Mucosa of stomach (tissue), 1 donor: ENCODE results near the gene SMAD6.
"Not testable (repeated sequence)": the region's sequence is repeated elsewhere in the genome, so short reads cannot be mapped to it uniquely, and the experiment has no call there.

Experiments
- H3K27me3 ChIP-seq: one replicate; pipeline ENCODE4 v1.7.0; 2013; ENCODE audit warnings: mild to moderate bottlenecking, low read length; ENCODE audit not compliant: control insufficient read depth, insufficient read depth
- H3K36me3 ChIP-seq: one replicate; pipeline ENCODE4 v1.7.0; 2013; ENCODE audit warnings: low read length; ENCODE audit not compliant: control insufficient read depth, insufficient read depth
- H3K4me1 ChIP-seq: one replicate; pipeline ENCODE4 v1.7.0; 2013; ENCODE audit warnings: mild to moderate bottlenecking, low read length; ENCODE audit not compliant: control insufficient read depth, insufficient read depth
- H3K4me3 ChIP-seq: one replicate; pipeline ENCODE4 v1.7.0; 2013; ENCODE audit warnings: low read length
- H3K9ac ChIP-seq: one replicate; pipeline ENCODE4 v1.7.0; 2013; ENCODE audit warnings: mild to moderate bottlenecking, low read length, moderate library complexity
- H3K9me3 ChIP-seq: one replicate; pipeline ENCODE4 v1.7.0; 2013; ENCODE audit warnings: mild to moderate bottlenecking, low read length, moderate library complexity; ENCODE audit not compliant: control insufficient read depth
- donor health status: Pancreatic carcinoma.

SMAD6 gene

GRCh38 chr15:66825731-66826130 lies 123.7 kb downstream of the SMAD6 start:
- Histone ChIP-seq H3K36me3 (no peaks in the 10 kb centered on the region), H3K9ac (no peak overlapping the region), H3K27me3 (no peaks in the 10 kb centered on the region), H3K9me3 (no peaks in the 10 kb centered on the region), H3K4me3 (no peak overlapping the region), H3K4me1 (peaks cover 4% of the 10 kb centered on the region)

- Histone ChIP-seq H3K9ac (no peak overlapping the region), H3K4me3 (no peak overlapping the region), H3K4me1 (peaks cover 4% of the 10 kb centered on the region), H3K27me3 (no peaks in the 10 kb centered on the region), H3K36me3 (no peaks in the 10 kb centered on the region), H3K9me3 (no peaks in the 10 kb centered on the region)
These were observed 124.5 kb downstream of the SMAD6 start for GRCh38 chr15:66826507-66826906.

GRCh38 chr15:66827039-66827697 lies 125.1 kb downstream of the SMAD6 start:
- no peak overlapping the region for H3K4me3 ChIP-seq
- no peak overlapping the region for H3K9ac ChIP-seq
- no peaks in the 10 kb centered on the region for H3K9me3 ChIP-seq
- H3K4me1 ChIP-seq: peaks cover 4% of the 10 kb centered on the region
- H3K27me3 ChIP-seq: no peaks in the 10 kb centered on the region
- H3K36me3 ChIP-seq: no peaks in the 10 kb centered on the region

- Histone ChIP-seq H3K4me3 (no peak overlapping the region), H3K9ac (no peak overlapping the region), H3K36me3 (no peaks in the 10 kb centered on the region), H3K9me3 (no peaks in the 10 kb centered on the region), H3K4me1 (peaks cover 4% of the 10 kb centered on the region), H3K27me3 (no peaks in the 10 kb centered on the region)
These were observed 125.6 kb downstream of the SMAD6 start for GRCh38 chr15:66827698-66828055.

GRCh38 chr15:66828817-66829541 lies 126.9 kb downstream of the SMAD6 start:
- H3K4me3 ChIP-seq, H3K36me3 ChIP-seq, H3K9me3 ChIP-seq, H3K27me3 ChIP-seq, H3K4me1 ChIP-seq, H3K9ac ChIP-seq: not testable (repeated sequence)

- Histone ChIP-seq H3K36me3 (no peaks in the 10 kb centered on the region), H3K4me1 (peaks cover 4% of the 10 kb centered on the region), H3K27me3 (no peaks in the 10 kb centered on the region), H3K9me3 (no peaks in the 10 kb centered on the region), H3K9ac (no peak overlapping the region), H3K4me3 (no peak overlapping the region)
These were observed 127.6 kb downstream of the SMAD6 start for GRCh38 chr15:66829551-66830121.

- Histone ChIP-seq H3K9me3 (no peaks in the 10 kb centered on the region), H3K4me1 (peaks cover 4% of the 10 kb centered on the region), H3K27me3 (no peaks in the 10 kb centered on the region), H3K36me3 (no peaks in the 10 kb centered on the region), H3K4me3 (no peak overlapping the region), H3K9ac (no peak overlapping the region)
These were observed 128.3 kb downstream of the SMAD6 start for GRCh38 chr15:66830358-66830757.

- Histone ChIP-seq H3K9me3 (no peaks in the 10 kb centered on the region), H3K4me1 (peaks cover 4% of the 10 kb centered on the region), H3K4me3 (no peak overlapping the region), H3K36me3 (no peaks in the 10 kb centered on the region), H3K9ac (no peak overlapping the region), H3K27me3 (no peaks in the 10 kb centered on the region)
These were observed 128.8 kb downstream of the SMAD6 start for GRCh38 chr15:66830823-66831222.

GRCh38 chr15:66831289-66831688 lies 129.3 kb downstream of the SMAD6 start:
- no peaks in the 10 kb centered on the region for H3K36me3 ChIP-seq
- no peaks in the 10 kb centered on the region for H3K9me3 ChIP-seq
- H3K4me3 ChIP-seq: no peak overlapping the region
- no peaks in the 10 kb centered on the region for H3K27me3 ChIP-seq
- H3K4me1 ChIP-seq: peaks cover 4% of the 10 kb centered on the region
- H3K9ac ChIP-seq: no peak overlapping the region

- H3K9ac ChIP-seq: no peak overlapping the region
- no peak overlapping the region for H3K4me3 ChIP-seq
- no peaks in the 10 kb centered on the region for H3K27me3 ChIP-seq
- peaks cover 4% of the 10 kb centered on the region for H3K4me1 ChIP-seq
- H3K36me3 ChIP-seq: no peaks in the 10 kb centered on the region
- H3K9me3 ChIP-seq: no peaks in the 10 kb centered on the region
These were observed 129.9 kb downstream of the SMAD6 start for GRCh38 chr15:66831801-66832390.
